Progenitor cell of endocrine pancreas (in vitro differentiated cells): ENCODE data around the gene RAD9B. TPM values are rescaled to one million over a fixed set of nuclear protein-coding genes. Genes with fewer than 3 reads are reported as not detected.
"Not testable (repeated sequence)": the region's sequence is repeated elsewhere in the genome, so short reads cannot be mapped to it uniquely, and the experiment has no call there.

Experiments used
- DNase-seq: peaks from one replicate; pipeline ENCODE4 v3.0.0; 2021; ENCODE audit warnings: low spot score; ENCODE audit not compliant: unreplicated experiment
- H3K27ac Mint-ChIP-seq: 2 replicates; pipeline ENCODE4 v1.8.0; 2021; ENCODE audit warnings: mild to moderate bottlenecking, moderate library complexity, mixed read lengths
- H3K27me3 Mint-ChIP-seq: 2 replicates; pipeline ENCODE4 v1.8.0; 2021; ENCODE audit warnings: mixed read lengths
- H3K36me3 Mint-ChIP-seq: 2 replicates; pipeline ENCODE4 v1.8.0; 2022; ENCODE audit warnings: mixed read lengths; ENCODE audit not compliant: insufficient read depth
- H3K4me1 Mint-ChIP-seq: 2 replicates; pipeline ENCODE4 v1.8.0; 2021; ENCODE audit warnings: low read depth, mixed read lengths
- H3K4me3 Mint-ChIP-seq: 2 replicates; pipeline ENCODE4 v1.8.0; 2021; ENCODE audit warnings: low read depth, mild to moderate bottlenecking, moderate library complexity, mixed read lengths
- H3K9me3 Mint-ChIP-seq: 2 replicates; pipeline ENCODE4 v1.8.0; 2021; ENCODE audit warnings: low read depth, mixed read lengths
- long read RNA-seq: library from polyadenylated mRNA; unstranded; transcript quantifications from one replicate; pipeline ENCODE4 v2.0.0, GENCODE V29; 2020
- total RNA-seq: library from RNA; stranded (reverse); gene quantifications from 2 replicates; pipeline ENCODE4 v1.2.1, GENCODE V29; 2021
- TF ChIP-seq, protein P1 (sequence below): fragments of 200-600 bp; sonication (generic); IDR thresholded peaks from one replicate; pipeline ENCODE4 v1.5.0; 2021; ENCODE audit warnings: antibody characterized with exemption, mild to moderate bottlenecking; ENCODE audit not compliant: unreplicated experiment

RAD9B gene
- total RNA-seq: 0.24 and 0.33 TPM in 2 replicates
- long read RNA-seq: 0 reads

DNA sequence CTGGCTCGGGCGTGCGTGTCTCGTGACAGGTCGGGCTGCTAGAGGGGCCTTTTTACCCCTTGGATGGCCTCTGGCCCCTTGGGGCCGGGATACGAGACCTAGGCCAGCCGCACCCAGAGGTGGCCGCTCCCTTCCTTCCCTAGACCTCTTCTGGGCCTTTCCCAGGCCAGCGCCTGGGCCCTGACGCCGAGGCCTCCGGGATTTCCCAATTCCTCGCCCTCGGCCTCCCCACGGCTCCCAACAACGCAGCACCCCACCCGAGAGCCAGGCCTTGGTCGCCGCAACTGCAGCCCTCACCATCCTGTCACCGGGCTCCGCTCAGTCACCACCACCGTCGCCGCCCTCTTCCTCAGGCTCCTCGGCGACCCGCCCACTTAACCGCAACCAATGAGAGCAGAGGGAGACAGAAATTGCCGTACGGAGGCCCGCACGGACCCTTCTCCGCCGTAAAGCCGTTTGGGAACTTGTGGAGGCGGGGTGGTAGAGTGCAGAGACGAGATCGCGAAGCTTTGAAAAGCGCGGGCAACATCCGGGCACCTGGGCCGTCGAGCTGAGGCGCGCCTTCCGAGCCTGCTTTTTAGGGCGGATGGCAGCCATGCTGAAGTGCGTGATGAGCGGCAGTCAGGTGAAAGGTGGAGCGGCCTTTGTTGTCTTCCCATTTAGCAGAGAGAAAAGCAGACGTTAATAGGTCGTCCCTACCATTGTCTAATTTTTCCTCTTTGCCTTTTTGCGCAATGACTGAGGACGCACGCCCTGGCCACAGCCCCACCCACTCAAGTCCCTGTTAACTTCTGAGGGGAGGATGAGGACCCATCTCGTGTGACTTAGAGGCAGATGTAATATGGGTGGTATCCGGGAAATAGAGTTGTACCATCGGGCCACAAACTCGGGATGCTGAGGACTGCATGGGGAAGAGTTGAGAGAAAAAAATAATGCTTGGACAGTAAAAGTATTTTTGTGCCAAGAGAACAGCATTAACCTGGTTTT, at the start of gene RAD9B, which contains the start of gene VPS29:
RAD9B (plus strand) TSS at position 580 of the 987 bp plus-strand sequence; CDS start at position 587, 7 bp downstream.
VPS29 (minus strand) TSS at position 360 of the 987 bp plus-strand sequence; CDS start at position 300, 60 bp downstream.
- Mint-ChIP-seq H3K27me3 (peaks cover 3% of the 10 kb centered on the region), H3K27ac (peak within 1 kb of the TSS; percentile 98), H3K4me3 (peak within 1 kb of the TSS; percentile 99), H3K36me3 (peaks cover 5% of the 10 kb centered on the region), H3K4me1 (peaks cover 13% of the 10 kb centered on the region), H3K9me3 (peaks cover 8% of the 10 kb centered on the region)
- DNase-seq: peak; percentile 94
- TF ChIP-seq, protein P1, sequence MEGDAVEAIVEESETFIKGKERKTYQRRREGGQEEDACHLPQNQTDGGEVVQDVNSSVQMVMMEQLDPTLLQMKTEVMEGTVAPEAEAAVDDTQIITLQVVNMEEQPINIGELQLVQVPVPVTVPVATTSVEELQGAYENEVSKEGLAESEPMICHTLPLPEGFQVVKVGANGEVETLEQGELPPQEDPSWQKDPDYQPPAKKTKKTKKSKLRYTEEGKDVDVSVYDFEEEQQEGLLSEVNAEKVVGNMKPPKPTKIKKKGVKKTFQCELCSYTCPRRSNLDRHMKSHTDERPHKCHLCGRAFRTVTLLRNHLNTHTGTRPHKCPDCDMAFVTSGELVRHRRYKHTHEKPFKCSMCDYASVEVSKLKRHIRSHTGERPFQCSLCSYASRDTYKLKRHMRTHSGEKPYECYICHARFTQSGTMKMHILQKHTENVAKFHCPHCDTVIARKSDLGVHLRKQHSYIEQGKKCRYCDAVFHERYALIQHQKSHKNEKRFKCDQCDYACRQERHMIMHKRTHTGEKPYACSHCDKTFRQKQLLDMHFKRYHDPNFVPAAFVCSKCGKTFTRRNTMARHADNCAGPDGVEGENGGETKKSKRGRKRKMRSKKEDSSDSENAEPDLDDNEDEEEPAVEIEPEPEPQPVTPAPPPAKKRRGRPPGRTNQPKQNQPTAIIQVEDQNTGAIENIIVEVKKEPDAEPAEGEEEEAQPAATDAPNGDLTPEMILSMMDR: no peak

DNA sequence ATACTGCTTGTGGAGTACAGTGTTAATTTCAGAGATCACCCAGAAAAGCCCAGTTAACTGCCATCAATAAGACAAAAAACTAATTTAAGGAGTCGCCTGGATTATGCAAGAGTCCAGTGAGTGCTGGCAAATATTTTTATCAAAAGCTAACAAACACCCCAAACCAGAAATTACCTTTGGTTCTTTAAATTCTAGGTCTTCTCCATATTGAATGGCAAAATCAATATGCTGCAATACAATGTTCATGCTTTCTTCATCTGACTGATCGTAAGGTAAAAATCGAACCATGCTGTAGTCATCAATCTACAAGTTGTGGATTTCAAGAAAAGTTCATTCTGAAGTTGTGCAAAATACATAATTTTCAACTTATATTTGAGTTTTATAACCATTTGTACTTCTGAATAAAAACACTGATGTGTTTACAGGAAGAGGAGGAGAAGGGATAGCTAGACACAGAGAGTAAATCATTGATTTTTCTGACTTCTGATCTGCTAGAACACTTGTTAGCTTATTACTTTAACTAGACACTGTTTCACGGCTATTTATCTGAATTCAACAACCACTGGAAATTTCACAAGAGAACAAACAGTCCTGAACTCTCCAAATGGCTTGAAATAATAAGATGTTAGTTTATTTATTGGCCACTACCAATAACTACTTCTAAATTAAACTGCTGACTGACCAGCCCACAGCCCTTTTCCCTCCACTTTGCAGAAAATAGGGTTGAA, 48.4 kb upstream of the RAD9B start:
- H3K27ac Mint-ChIP-seq: no peak overlapping the region
- DNase-seq: no peak
- H3K4me3 Mint-ChIP-seq: no peak overlapping the region
- TF ChIP-seq, protein P1: no peak
- H3K9me3 Mint-ChIP-seq: no peaks in the 10 kb centered on the region
- no peaks in the 10 kb centered on the region for H3K27me3 Mint-ChIP-seq
- peaks cover 7% of the 10 kb centered on the region for H3K4me1 Mint-ChIP-seq
- H3K36me3 Mint-ChIP-seq: peaks cover 10% of the 10 kb centered on the region

DNA sequence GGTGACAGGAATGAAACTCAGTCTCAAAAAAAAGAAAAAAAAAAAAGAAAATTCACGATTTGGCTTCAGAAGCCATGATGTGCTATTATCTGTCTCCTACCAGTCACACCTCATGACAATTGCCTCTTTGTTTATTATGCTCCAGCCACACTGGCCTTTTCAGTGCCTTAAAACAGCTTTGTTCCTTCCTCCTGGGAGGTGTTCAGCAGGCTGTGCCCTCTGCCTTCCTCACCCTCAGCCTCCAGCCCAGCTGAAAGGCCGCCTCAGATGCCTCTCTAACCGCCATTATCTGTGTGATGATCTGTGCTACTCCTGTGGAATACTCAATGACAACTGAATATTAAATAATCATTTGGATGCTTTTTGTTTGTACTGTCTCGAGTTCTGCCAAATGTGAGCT, 43.4 kb upstream of the RAD9B start:
- no peak overlapping the region for H3K27ac Mint-ChIP-seq
- H3K9me3 Mint-ChIP-seq: no peaks in the 10 kb centered on the region

DNA sequence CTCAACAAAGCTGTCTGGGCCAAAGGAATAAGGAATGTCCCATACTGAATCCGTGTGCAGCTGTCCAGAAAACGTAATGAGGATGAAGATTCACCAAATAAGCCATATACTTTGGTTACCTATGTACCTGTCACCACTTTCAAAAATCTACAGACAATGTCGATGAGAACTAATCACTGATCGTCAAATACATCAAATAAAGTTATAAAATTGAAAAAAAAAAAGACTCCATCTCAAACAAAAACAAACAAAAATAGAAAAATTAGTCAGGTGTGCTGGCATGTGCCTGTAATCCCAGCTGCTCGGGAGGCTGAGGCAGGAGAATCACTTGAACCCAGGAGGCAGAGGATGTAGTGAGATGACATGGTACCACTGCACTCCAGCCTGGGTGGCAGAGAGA, 40.9 kb upstream of the RAD9B start:
- H3K27ac Mint-ChIP-seq, DNase-seq, H3K4me1 Mint-ChIP-seq, H3K4me3 Mint-ChIP-seq, H3K27me3 Mint-ChIP-seq, H3K9me3 Mint-ChIP-seq: not testable (repeated sequence)
- peaks cover 17% of the 10 kb centered on the region for H3K36me3 Mint-ChIP-seq

More for the DNA sequence above, 43.4 kb upstream of the RAD9B start:
- TF ChIP-seq, protein P1: no peak
- Mint-ChIP-seq H3K36me3 (peaks cover 16% of the 10 kb centered on the region), H3K27me3 (no peaks in the 10 kb centered on the region), H3K4me3 (no peak overlapping the region), H3K4me1 (no peaks in the 10 kb centered on the region)
- DNase-seq: no peak

DNA sequence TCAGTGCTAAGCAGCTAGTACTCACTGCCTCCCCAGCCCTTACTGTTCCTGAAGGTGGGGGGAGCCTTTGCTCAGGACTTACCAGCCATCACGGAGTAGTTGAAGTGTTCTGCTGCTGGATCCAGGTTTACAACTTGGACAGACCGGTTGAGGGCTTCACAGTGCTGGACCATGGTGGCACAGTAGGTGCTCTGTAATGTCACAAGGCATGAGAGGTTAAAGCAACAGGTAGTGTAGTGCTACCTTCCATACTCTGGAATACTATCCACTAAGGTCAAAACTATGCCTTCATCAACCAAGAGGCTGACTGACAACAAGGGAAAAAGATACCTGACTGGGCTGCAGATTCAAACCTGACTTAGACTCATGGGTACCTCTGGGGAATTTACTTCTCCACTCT, 37.1 kb upstream of the RAD9B start:
- H3K9me3 Mint-ChIP-seq: no peaks in the 10 kb centered on the region
- H3K4me1 Mint-ChIP-seq: peaks cover 16% of the 10 kb centered on the region
- no peak overlapping the region for H3K4me3 Mint-ChIP-seq

GRCh38 chr12:110465765-110466164, 36.4 kb upstream of the RAD9B start:
- not testable (repeated sequence) for DNase-seq, H3K27me3 Mint-ChIP-seq, H3K36me3 Mint-ChIP-seq, H3K4me3 Mint-ChIP-seq, H3K9me3 Mint-ChIP-seq
- Mint-ChIP-seq H3K4me1 (peaks cover 16% of the 10 kb centered on the region), H3K27ac (peak overlapping the region; percentile 37)

More for the DNA sequence above, 37.1 kb upstream of the RAD9B start:
- TF ChIP-seq, protein P1: no peak
- Mint-ChIP-seq H3K27ac (no peak overlapping the region), H3K27me3 (no peaks in the 10 kb centered on the region), H3K36me3 (peaks cover 8% of the 10 kb centered on the region)
- DNase-seq: no peak
